IMR-90 (cell line): ENCODE measurements around the gene DNAAF3. TPM values are rescaled to one million over a fixed set of nuclear protein-coding genes. Genes with fewer than 3 reads are reported as not detected.
A peak's percentile ranks its signal among the peaks of the same experiment; 100 is the strongest.

Experiments used
- ATAC-seq: fragments of 200-7000 bp; cut with Tn5 transposase; 2 replicates; pipeline ENCODE4 v1.9.1; 2020; ENCODE audit warnings: low read depth, mild to moderate bottlenecking, moderate library complexity
- BruUV-seq: library from RNA; stranded (reverse); fragments of 400-500 nt; replicated peaks from 2 replicates; lab custom pipeline; 2021; lab: Mats Ljungman, UMichigan
- CTCF ChIA-PET: fragments of 300-600 bp; formaldehyde crosslinking; extraction: SDS; loops from one replicate; lab custom pipeline; 2021; ENCODE audit warnings: antibody characterized with exemption; lab: Yijun Ruan, JAX
- POLR2A ChIA-PET: fragments of 300-600 bp; sonication (Branson Sonifier 250); formaldehyde crosslinking; loops from one replicate; lab custom pipeline; 2022; ENCODE audit warnings: antibody characterized with exemption; ENCODE audit not compliant: unreplicated experiment; lab: Charles Lee
- DNase-seq: peaks from one replicate; pipeline ENCODE4 v3.0.0; 2013
- H2AFZ ChIP-seq: replicated peaks from 2 replicates; pipeline ENCODE3; 2013; ENCODE audit warnings: low read length, mild to moderate bottlenecking; ENCODE audit not compliant: poor library complexity
- H2AK5ac ChIP-seq: 2 replicates; pipeline ENCODE4 v1.6.1; 2013; ENCODE audit warnings: low read depth, low read length, inconsistent platforms
- H2AK9ac ChIP-seq: replicated peaks from 2 replicates; pipeline ENCODE3; 2013; ENCODE audit warnings: mild to moderate bottlenecking, low read depth, low read length, moderate library complexity; ENCODE audit not compliant: poor library complexity
- H2BK120ac ChIP-seq: 2 replicates; pipeline ENCODE4 v1.6.1; 2013; ENCODE audit warnings: low read depth, low read length, inconsistent platforms
- H2BK15ac ChIP-seq: 3 replicates; pipeline ENCODE4 v1.6.1; 2013; ENCODE audit warnings: low read depth, low read length, inconsistent platforms
- H2BK20ac ChIP-seq: 2 replicates; pipeline ENCODE4 v1.6.1; 2013; ENCODE audit warnings: low read depth, mild to moderate bottlenecking, inconsistent platforms, low read length, moderate library complexity
- H2BK5ac ChIP-seq: 2 replicates; pipeline ENCODE4 v1.6.1; 2013; ENCODE audit warnings: mild to moderate bottlenecking, low read depth, low read length, inconsistent platforms; ENCODE audit not compliant: poor library complexity, severe bottlenecking
- H3K14ac ChIP-seq: replicated peaks from 2 replicates; pipeline ENCODE4 v1.6.1; 2013; ENCODE audit warnings: low read depth, low read length, inconsistent platforms
- H3K18ac ChIP-seq: 2 replicates; pipeline ENCODE4 v1.6.1; 2013; ENCODE audit warnings: low read depth, low read length, control low read depth
- H3K23ac ChIP-seq: 2 replicates; pipeline ENCODE4 v1.6.1; 2013; ENCODE audit warnings: low read depth, low read length, inconsistent platforms
- H3K27ac ChIP-seq: 2 replicates; pipeline ENCODE4 v1.5.1; 2013; ENCODE audit warnings: mild to moderate bottlenecking, control low read depth, low read length; ENCODE audit not compliant: insufficient read depth
- H3K27me3 ChIP-seq: 2 replicates; pipeline ENCODE4 v1.6.1; 2013; ENCODE audit warnings: low read length; ENCODE audit not compliant: control insufficient read depth, insufficient read depth
- H3K36me3 ChIP-seq: 2 replicates; pipeline ENCODE4 v1.6.1; 2013; ENCODE audit warnings: low read length, mixed read lengths; ENCODE audit not compliant: control insufficient read depth, insufficient read depth
- H3K4ac ChIP-seq: 2 replicates; pipeline ENCODE4 v1.6.1; 2013; ENCODE audit warnings: low read depth, low read length, inconsistent platforms
- H3K4me1 ChIP-seq: 2 replicates; pipeline ENCODE4 v1.6.1; 2013; ENCODE audit warnings: low read length, mixed read lengths; ENCODE audit not compliant: control insufficient read depth, insufficient read depth
- H3K4me2 ChIP-seq: 2 replicates; pipeline ENCODE4 v1.6.1; 2013; ENCODE audit warnings: low read depth, mild to moderate bottlenecking, control low read depth, low read length, moderate library complexity
- H3K4me3 ChIP-seq: 2 replicates; pipeline ENCODE4 v1.5.1; 2013; ENCODE audit warnings: low read depth, mild to moderate bottlenecking, control low read depth, low read length, moderate library complexity; ENCODE audit not compliant: insufficient read depth
- H3K56ac ChIP-seq: 2 replicates; pipeline ENCODE4 v1.6.1; 2013; ENCODE audit warnings: low read length, inconsistent platforms; ENCODE audit not compliant: insufficient read depth; ENCODE audit errors: extremely low read depth
- H3K79me1 ChIP-seq, 2 experiments: 2 replicates each; pipeline ENCODE4 v1.6.1; 2013; ENCODE audit warnings: low read length in 2 of 2, inconsistent platforms in 1 of 2, low read depth in 1 of 2
- H3K9ac ChIP-seq: 2 replicates; pipeline ENCODE4 v1.6.1; 2013; ENCODE audit warnings: low read depth, low read length, control low read depth
- H3K9me1 ChIP-seq: 2 replicates; pipeline ENCODE4 v1.6.1; 2013; ENCODE audit warnings: low read length, inconsistent platforms; ENCODE audit not compliant: insufficient read depth
- H3K9me3 ChIP-seq: 2 replicates; pipeline ENCODE4 v1.6.1; 2013; ENCODE audit warnings: low read length; ENCODE audit not compliant: control insufficient read depth, insufficient read depth
- H4K20me1 ChIP-seq: 2 replicates; pipeline ENCODE4 v1.6.1; 2013; ENCODE audit warnings: low read length, inconsistent platforms; ENCODE audit not compliant: insufficient read depth
- H4K5ac ChIP-seq: 2 replicates; pipeline ENCODE4 v1.6.1; 2013; ENCODE audit warnings: mild to moderate bottlenecking, low read depth, low read length, control low read depth
- H4K8ac ChIP-seq, 2 experiments: 2 replicates each; pipeline ENCODE4 v1.6.1; 2013; ENCODE audit warnings: low read depth in 2 of 2, low read length in 2 of 2, control low read depth in 1 of 2, inconsistent platforms in 1 of 2
- H4K91ac ChIP-seq: 2 replicates; pipeline ENCODE4 v1.6.1; 2013; ENCODE audit warnings: low read depth, low read length, inconsistent platforms; ENCODE audit not compliant: insufficient read depth
- POLR2A ChIP-seq: IDR thresholded peaks from 2 replicates; pipeline ENCODE4 v1.6.1; 2012; ENCODE audit warnings: mild to moderate bottlenecking, low read depth, low read length
- RAD21 ChIP-seq: IDR thresholded peaks from 2 replicates; pipeline ENCODE4 v1.6.1; 2012; ENCODE audit warnings: low read length, improper control_type of control experiment
- SMC3 ChIP-seq: fragments of 150-350 bp; IDR thresholded peaks from 2 replicates; pipeline ENCODE4 v1.6.1; 2016; ENCODE audit warnings: low read depth, mild to moderate bottlenecking, antibody characterized with exemption, low read length, moderate library complexity
- WGBS, 2 experiments: methylation state at CpG; one replicate each; pipeline versions ENCODE4 v1.1.5 to v1.1.7; 2013; ENCODE audit warnings: missing lambda C conversion rate in 2 of 2; ENCODE audit not compliant: insufficient read length in 1 of 2; ENCODE audit errors: extremely low coverage in 2 of 2; 5-methylcytosine and 5-hydroxymethylcytosine counted together
- dilution Hi-C: fragments of 300-500 bp; cut with HindIII; formaldehyde crosslinking; loops from one replicate; pipeline ENCODE4 v1.14.3; 2018; ENCODE audit warnings: low sequenced_read_pairs; ENCODE audit not compliant: unreplicated experiment
- in situ Hi-C: fragments of 300-500 bp; cut with MboI; formaldehyde crosslinking; loops from 3 replicates; pipeline ENCODE4 v1.14.3; 2019; ENCODE audit warnings: low sequenced_read_pairs, inconsistent platforms, mixed read lengths
- intact Hi-C: fragments of 100-400 bp; cut with micrococcal nuclease; formaldehyde crosslinking; loops from 2 replicates; pipeline ENCODE4 v1.10.0; 2022
- polyA plus RNA-seq, 3 experiments: library from polyadenylated mRNA; depleted of rRNA; stranded (reverse); fragments of >200 nt; gene quantifications; 2 replicates each; pipeline ENCODE4 v1.2.3, GENCODE V29; 2012; ENCODE audit warnings: low replicate concordance in 1 of 3
- total RNA-seq: library from RNA; depleted of rRNA; stranded (reverse); fragments of >200 nt; gene quantifications from 2 replicates; pipeline ENCODE4 v1.2.3, GENCODE V29; 2012
- TF ChIP-seq, protein P1 (sequence below): fragments of 150-350 bp; IDR thresholded peaks from 2 replicates; pipeline ENCODE4 v1.6.1; 2017; ENCODE audit warnings: mild to moderate bottlenecking, antibody characterized with exemption, low read length, low read depth
- TF ChIP-seq, protein P2 (sequence below): fragments of 150-350 bp; IDR thresholded peaks from 2 replicates; pipeline ENCODE4 v1.6.1; 2016; ENCODE audit warnings: low read depth, mild to moderate bottlenecking, low read length, moderate library complexity, borderline replicate concordance

DNAAF3 gene
- total and polyA plus RNA-seq, 2 of the 4 experiments (the other 2 are of a cell fraction): 0.34 TPM; not detected in 1

GRCh38 chr19:55149078-55150003, 17.1 kb downstream of the DNAAF3 start, which contains the start of gene TNNT1:
Gene TNNT1 (minus strand): TSS chr19:55149206. CDS start chr19:55147157, 2,049 bp downstream.
- Histone ChIP-seq H2AFZ (no peak within 1 kb of the TSS), H3K9me3 (no peaks in the 10 kb centered on the region), H3K18ac (no peak within 1 kb of the TSS), H4K91ac (no peak within 1 kb of the TSS), H3K9ac (no peak within 1 kb of the TSS), H2AK5ac (no peak within 1 kb of the TSS), H2BK15ac (no peak within 1 kb of the TSS), H3K36me3 (no peaks in the 10 kb centered on the region), H3K56ac (no peak within 1 kb of the TSS), H3K27ac (no peak within 1 kb of the TSS), H3K79me1 (no peaks in the 10 kb centered on the region), H3K4ac (no peak within 1 kb of the TSS), H2BK5ac (no peak within 1 kb of the TSS), H2AK9ac (no peak within 1 kb of the TSS), H4K20me1 (no peaks in the 10 kb centered on the region), H3K23ac (no peak within 1 kb of the TSS), H2BK20ac (no peak within 1 kb of the TSS), H4K5ac (no peak within 1 kb of the TSS), H3K27me3 (peaks cover 46% of the 10 kb centered on the region), H4K8ac (no peak within 1 kb of the TSS), H3K9me1 (no peaks in the 10 kb centered on the region), H2BK120ac (no peak within 1 kb of the TSS), H3K4me2 (no peak within 1 kb of the TSS), H3K14ac (no peak within 1 kb of the TSS), H3K4me3 (no peak within 1 kb of the TSS), H3K4me1 (peaks cover 1% of the 10 kb centered on the region; the same call in 1 of the 2 replicates)
- TF ChIP-seq, protein P1, sequence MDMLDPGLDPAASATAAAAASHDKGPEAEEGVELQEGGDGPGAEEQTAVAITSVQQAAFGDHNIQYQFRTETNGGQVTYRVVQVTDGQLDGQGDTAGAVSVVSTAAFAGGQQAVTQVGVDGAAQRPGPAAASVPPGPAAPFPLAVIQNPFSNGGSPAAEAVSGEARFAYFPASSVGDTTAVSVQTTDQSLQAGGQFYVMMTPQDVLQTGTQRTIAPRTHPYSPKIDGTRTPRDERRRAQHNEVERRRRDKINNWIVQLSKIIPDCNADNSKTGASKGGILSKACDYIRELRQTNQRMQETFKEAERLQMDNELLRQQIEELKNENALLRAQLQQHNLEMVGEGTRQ: no peak
- no peak for TF ChIP-seq RAD21
- no peak for TF ChIP-seq POLR2A
- no peak for TF ChIP-seq SMC3
- TF ChIP-seq, protein P2, sequence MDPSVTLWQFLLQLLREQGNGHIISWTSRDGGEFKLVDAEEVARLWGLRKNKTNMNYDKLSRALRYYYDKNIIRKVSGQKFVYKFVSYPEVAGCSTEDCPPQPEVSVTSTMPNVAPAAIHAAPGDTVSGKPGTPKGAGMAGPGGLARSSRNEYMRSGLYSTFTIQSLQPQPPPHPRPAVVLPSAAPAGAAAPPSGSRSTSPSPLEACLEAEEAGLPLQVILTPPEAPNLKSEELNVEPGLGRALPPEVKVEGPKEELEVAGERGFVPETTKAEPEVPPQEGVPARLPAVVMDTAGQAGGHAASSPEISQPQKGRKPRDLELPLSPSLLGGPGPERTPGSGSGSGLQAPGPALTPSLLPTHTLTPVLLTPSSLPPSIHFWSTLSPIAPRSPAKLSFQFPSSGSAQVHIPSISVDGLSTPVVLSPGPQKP: no peak
- intact Hi-C loops: loop anchor here (10.0 kb wide), 1 partner anchor 145 kb away; no protein-coding TSS in a partner anchor
- dilution Hi-C loops: no loop called here
- POLR2A ChIA-PET: no interaction called here
- DNase-seq (no peak), ATAC-seq (peak; percentile 64)
- 10% methylated on average over 2 of the region's 18 CpGs; no CpG with 5 or more reads in 1 of the 2 experiments for WGBS, 2 experiments
- no TSS peak for BruUV-seq
- in situ Hi-C loops: no loop called here
- CTCF ChIA-PET: interaction anchor here (0.6 kb wide), 1 partner anchor 15 kb away, joined by 6 read pairs; no protein-coding TSS in a partner anchor
